PFSK-1 (cell line): ENCODE measurements around the gene LRRC28.

Experiments
- FOXP2 ChIP-seq: optimal IDR thresholded peaks from 2 replicates; pipeline ENCODE3; 2011; ENCODE audit warnings: borderline replicate concordance, control low read depth, inconsistent platforms; ENCODE audit not compliant: insufficient read depth; ENCODE audit errors: extremely low read length, extremely low read depth
- POLR2AphosphoS5 ChIP-seq: IDR thresholded peaks from 2 replicates; pipeline ENCODE4 v1.6.1; 2012; ENCODE audit warnings: low read depth, mild to moderate bottlenecking, control low read depth, low read length, moderate library complexity
- SIN3A ChIP-seq: IDR thresholded peaks from 2 replicates; pipeline ENCODE4 v1.6.1; 2012; ENCODE audit warnings: mild to moderate bottlenecking, low read length, moderate library complexity, borderline replicate concordance; ENCODE audit not compliant: insufficient read depth
- TAF1 ChIP-seq: IDR thresholded peaks from 2 replicates; pipeline ENCODE4 v1.6.1; 2012; ENCODE audit warnings: low read length, control low read depth, borderline replicate concordance; ENCODE audit not compliant: insufficient read depth
- TF ChIP-seq, protein P1 (sequence below), 2 experiments: IDR thresholded peaks; 2 replicates each; pipeline versions ENCODE4 v1.6.1 to v1.8.0; 2011 to 2012; ENCODE audit warnings: low read depth in 2 of 2, low read length in 2 of 2, control low read depth in 1 of 2, inconsistent platforms in 1 of 2, mild to moderate bottlenecking in 1 of 2, moderate library complexity in 1 of 2; ENCODE audit not compliant: insufficient read depth in 1 of 2

LRRC28 gene

DNA sequence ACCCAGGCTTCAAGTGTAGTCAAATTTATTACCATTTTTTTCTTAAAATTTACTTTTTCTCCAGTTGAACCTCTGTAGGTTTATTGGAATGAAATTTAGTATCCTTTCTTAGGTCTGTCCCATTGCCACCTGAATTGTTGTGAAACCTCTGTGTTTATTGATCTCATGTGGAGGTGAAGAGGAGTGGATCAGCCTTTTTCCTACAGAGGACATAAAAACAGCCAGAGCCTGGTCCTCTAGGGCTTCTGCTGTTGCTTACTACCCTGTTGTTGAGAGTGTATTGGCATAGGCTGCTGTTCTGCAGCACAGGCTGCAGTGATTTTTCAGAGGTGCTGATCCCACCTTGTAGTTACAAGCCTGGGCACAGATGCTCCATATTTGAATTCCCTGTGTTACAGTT is 44.6 kb downstream of the LRRC28 start:
- TF ChIP-seq FOXP2 (no peak), POLR2AphosphoS5 (no peak), TAF1 (no peak), SIN3A (no peak)
- TF ChIP-seq, protein P1, sequence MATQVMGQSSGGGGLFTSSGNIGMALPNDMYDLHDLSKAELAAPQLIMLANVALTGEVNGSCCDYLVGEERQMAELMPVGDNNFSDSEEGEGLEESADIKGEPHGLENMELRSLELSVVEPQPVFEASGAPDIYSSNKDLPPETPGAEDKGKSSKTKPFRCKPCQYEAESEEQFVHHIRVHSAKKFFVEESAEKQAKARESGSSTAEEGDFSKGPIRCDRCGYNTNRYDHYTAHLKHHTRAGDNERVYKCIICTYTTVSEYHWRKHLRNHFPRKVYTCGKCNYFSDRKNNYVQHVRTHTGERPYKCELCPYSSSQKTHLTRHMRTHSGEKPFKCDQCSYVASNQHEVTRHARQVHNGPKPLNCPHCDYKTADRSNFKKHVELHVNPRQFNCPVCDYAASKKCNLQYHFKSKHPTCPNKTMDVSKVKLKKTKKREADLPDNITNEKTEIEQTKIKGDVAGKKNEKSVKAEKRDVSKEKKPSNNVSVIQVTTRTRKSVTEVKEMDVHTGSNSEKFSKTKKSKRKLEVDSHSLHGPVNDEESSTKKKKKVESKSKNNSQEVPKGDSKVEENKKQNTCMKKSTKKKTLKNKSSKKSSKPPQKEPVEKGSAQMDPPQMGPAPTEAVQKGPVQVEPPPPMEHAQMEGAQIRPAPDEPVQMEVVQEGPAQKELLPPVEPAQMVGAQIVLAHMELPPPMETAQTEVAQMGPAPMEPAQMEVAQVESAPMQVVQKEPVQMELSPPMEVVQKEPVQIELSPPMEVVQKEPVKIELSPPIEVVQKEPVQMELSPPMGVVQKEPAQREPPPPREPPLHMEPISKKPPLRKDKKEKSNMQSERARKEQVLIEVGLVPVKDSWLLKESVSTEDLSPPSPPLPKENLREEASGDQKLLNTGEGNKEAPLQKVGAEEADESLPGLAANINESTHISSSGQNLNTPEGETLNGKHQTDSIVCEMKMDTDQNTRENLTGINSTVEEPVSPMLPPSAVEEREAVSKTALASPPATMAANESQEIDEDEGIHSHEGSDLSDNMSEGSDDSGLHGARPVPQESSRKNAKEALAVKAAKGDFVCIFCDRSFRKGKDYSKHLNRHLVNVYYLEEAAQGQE (IDR thresholded peaks at IDR 0.05; ENCODE audit: insufficient read depth in 1 of 2, low read depth in 2 of 2, low read length in 2 of 2) = no peak

DNA sequence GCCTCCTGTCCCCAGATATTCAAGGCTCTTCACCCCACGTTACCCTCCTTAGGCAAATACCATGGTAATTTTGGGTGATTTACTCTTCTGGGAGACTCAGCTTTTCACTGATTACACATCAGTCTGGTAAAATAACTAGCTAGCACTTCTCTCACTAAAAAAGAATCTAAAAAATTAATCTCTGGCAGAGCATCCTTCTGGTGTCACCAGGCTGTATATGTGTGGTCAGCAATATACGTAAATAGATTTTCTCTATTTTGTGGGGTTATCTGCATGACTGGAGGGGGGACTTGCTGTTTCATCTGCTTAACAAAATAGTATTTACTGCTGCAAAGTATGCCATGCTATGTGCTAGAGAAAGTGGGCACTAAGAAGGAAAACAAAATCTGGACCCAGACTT is 45.1 kb downstream of the LRRC28 start:
- TF ChIP-seq SIN3A (no peak), TAF1 (no peak), FOXP2 (no peak), POLR2AphosphoS5 (no peak)
- TF ChIP-seq, protein P1 (IDR thresholded peaks at IDR 0.05; ENCODE audit: insufficient read depth in 1 of 2, low read depth in 2 of 2, low read length in 2 of 2) = no peak

DNA sequence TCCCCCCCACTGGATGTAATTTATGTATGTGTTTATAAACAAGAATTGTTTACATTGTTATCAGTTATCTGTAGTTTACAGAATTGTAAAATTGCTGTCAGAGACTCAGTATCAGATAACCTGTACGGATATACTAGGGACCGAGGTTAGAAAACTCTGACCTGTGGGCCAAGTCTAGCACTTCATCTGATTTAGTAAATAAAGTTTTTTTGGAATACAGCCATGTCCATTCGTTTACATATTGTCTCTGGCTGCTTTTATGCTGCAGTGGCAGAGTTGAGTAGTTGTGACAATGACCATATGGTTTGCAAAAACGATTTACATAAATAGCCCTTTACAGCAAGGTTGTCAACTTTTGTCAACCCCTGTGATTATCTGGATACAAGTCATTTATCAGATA is 52.6 kb downstream of the LRRC28 start:
- TF ChIP-seq FOXP2 = no peak
- TF ChIP-seq TAF1 = no peak
- no peak for TF ChIP-seq POLR2AphosphoS5

DNA sequence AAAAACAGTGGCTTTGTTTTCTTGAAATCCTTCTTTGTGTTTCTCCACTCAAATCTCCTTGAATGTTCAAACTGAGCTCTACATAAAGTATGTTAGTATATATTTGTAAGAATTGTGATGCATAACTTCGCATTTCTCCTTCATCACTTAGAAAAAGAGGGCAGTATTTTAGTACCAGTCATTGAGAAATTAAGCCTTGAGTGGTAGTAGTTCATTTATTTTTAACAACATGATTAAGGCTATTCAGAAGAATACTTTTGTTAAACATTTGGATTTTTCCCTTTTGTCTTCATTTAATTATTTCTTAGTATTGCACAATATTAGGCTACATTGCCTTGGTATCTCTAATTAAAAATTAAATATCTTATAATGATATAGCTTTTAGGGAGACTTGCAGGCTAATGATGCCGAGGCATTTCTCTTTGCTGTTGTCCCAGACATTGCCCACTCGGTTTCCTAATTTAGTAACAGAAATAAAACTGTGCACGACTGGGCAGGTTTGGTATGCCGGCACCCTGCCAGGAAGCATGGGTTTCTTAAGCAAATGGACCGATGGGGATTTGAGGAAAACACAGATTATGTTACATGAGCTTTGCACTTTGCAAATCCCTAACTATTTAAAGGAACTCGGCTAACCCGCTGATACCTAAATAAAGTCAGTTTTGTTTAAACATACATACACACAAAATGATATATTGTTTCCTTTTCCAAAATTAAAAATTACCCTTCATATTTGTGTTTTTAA is 54.7 kb downstream of the LRRC28 start:
- TF ChIP-seq TAF1 (no peak), POLR2AphosphoS5 (no peak)
- TF ChIP-seq, protein P1 (IDR thresholded peaks at IDR 0.05; ENCODE audit: insufficient read depth in 1 of 2, low read depth in 2 of 2, low read length in 2 of 2) = no peak

DNA sequence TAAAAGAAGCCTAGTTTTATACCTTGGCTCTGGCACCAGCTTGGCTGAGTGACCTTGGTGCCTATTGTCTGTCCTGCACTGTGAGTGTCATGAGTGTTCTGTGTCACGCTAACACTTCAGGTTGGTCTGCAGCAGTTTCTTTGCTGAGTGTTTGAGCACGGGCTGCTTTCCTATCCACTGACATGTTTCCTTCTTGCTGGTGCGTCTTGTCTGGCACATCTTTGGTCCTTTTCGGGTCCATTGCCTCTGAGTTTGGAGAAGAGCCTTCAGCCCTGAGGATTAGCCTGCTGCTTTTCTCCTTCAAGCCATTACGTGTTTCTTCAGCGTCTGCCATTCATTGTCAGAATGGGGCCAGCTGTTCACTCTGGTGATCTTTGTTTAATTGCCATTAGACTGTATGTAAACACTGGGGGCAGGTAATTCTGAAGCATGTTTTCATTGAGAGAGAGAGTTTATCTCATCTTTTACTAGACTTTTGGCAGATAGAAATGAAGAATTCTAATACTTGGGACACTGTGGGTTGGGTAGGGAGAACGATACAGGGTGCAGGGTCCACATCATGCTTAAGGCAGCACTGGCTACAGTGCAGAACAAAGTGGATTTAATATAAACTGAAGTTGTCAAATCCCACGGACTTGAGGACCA is 55.5 kb downstream of the LRRC28 start:
- TF ChIP-seq SIN3A (no peak), TAF1 (no peak), FOXP2 (no peak)
- TF ChIP-seq, protein P1 (IDR thresholded peaks at IDR 0.05; ENCODE audit: insufficient read depth in 1 of 2, low read depth in 2 of 2, low read length in 2 of 2) = no peak
